Karpas-422 (cell line): ENCODE results near the gene SETD1B. TPM values are rescaled to one million over a fixed set of nuclear protein-coding genes. Genes with fewer than 3 reads are reported as not detected.

Experiments
- DNase-seq: peaks from one replicate; pipeline ENCODE4 v3.0.0-alpha.2; 2015
- H2AFZ ChIP-seq: fragments of 200-600 bp; sonication (generic); 2 replicates; pipeline ENCODE4 v1.6.1; 2014; ENCODE audit warnings: antibody characterized with exemption, low read length, mixed read lengths
- H3K27ac ChIP-seq: fragments of 200-600 bp; sonication (generic); 2 replicates; pipeline ENCODE4 v1.5.1; 2014; ENCODE audit warnings: mild to moderate bottlenecking, low read length, moderate library complexity
- H3K27me3 ChIP-seq: fragments of 200-600 bp; sonication (generic); 2 replicates; pipeline ENCODE4 v1.6.1; 2014; ENCODE audit warnings: low read length, mixed read lengths
- H3K36me3 ChIP-seq: fragments of 200-600 bp; sonication (generic); 2 replicates; pipeline ENCODE4 v1.6.1; 2014; ENCODE audit warnings: low read length, mixed read lengths; ENCODE audit not compliant: insufficient read depth
- H3K4me1 ChIP-seq: fragments of 200-600 bp; sonication (generic); 2 replicates; pipeline ENCODE4 v1.6.1; 2014; ENCODE audit warnings: mild to moderate bottlenecking, low read length, mixed read lengths
- H3K4me2 ChIP-seq: fragments of 200-600 bp; sonication (generic); 2 replicates; pipeline ENCODE4 v1.6.1; 2014; ENCODE audit warnings: low read length, low read depth, mild to moderate bottlenecking; ENCODE audit not compliant: poor library complexity, severe bottlenecking
- H3K4me3 ChIP-seq: fragments of 200-600 bp; sonication (generic); 2 replicates; pipeline ENCODE4 v1.5.1; 2014; ENCODE audit warnings: mild to moderate bottlenecking, antibody characterized with exemption, low read length, mixed read lengths
- H3K79me2 ChIP-seq: fragments of 200-600 bp; sonication (generic); 2 replicates; pipeline ENCODE4 v1.6.1; 2014; ENCODE audit warnings: mild to moderate bottlenecking, low read length, mixed read lengths
- H3K9ac ChIP-seq: fragments of 200-600 bp; sonication (generic); 2 replicates; pipeline ENCODE4 v1.6.0; 2014; ENCODE audit warnings: low read length
- H3K9me2 ChIP-seq: fragments of 200-600 bp; sonication (generic), shearing (Covaris generic); replicated peaks from 2 replicates; pipeline ENCODE4 v1.6.0; 2014; ENCODE audit warnings: mild to moderate bottlenecking, low read length, moderate library complexity; ENCODE audit not compliant: insufficient read depth
- H3K9me3 ChIP-seq: fragments of 300-700, 200-600 bp; sonication (generic); 2 replicates; pipeline ENCODE4 v1.6.1; 2014; ENCODE audit warnings: low read length, mixed read lengths
- H4K20me1 ChIP-seq: fragments of 200-600 bp; sonication (generic); 2 replicates; pipeline ENCODE4 v1.6.1; 2014; ENCODE audit warnings: mild to moderate bottlenecking, antibody characterized with exemption, low read length, low read depth; ENCODE audit not compliant: insufficient read depth
- total RNA-seq: library from RNA; depleted of rRNA; stranded (reverse); fragments of >200 nt; shearing (Covaris generic); gene quantifications from 2 replicates; pipeline ENCODE4 v1.2.3, GENCODE V29; 2014; ENCODE audit warnings: low replicate concordance

Gene SETD1B
- total RNA-seq, 1 experiment from 2014 or later, result 2.1 TPM

- peaks cover 12% of the 10 kb centered on the region for H4K20me1 ChIP-seq
- no peak overlapping the region for H2AFZ ChIP-seq
- H3K27ac ChIP-seq, result peak overlapping the region; percentile 95
- H3K27me3 ChIP-seq, result no peaks in the 10 kb centered on the region; the same call in 1 of the 2 replicates
- no peaks in the 10 kb centered on the region for H3K36me3 ChIP-seq
- no peaks in the 10 kb centered on the region for H3K9me3 ChIP-seq
- peak; percentile 65 for DNase-seq
- no peaks in the 10 kb centered on the region for H3K9me2 ChIP-seq
- H3K4me3 ChIP-seq, result peak overlapping the region; percentile 68
- peak overlapping the region; percentile 82 for H3K9ac ChIP-seq
- no peaks in the 10 kb centered on the region for H3K79me2 ChIP-seq
- H3K4me1 ChIP-seq, result peaks cover 71% of the 10 kb centered on the region
- H3K4me2 ChIP-seq, result peak overlapping the region; percentile 90
Observed at GRCh38 chr12:121801595-121802484, 2.0 kb upstream of the SETD1B start.

GRCh38 chr12:121802485-121802842 is 1.3 kb upstream of the SETD1B start:
- H3K4me2 ChIP-seq, result peak overlapping the region; percentile 90
- H3K9me3 ChIP-seq, result no peaks in the 10 kb centered on the region
- no peak for DNase-seq
- peak overlapping the region; percentile 95 for H3K27ac ChIP-seq
- peak overlapping the region; percentile 82 for H3K9ac ChIP-seq
- no peaks in the 10 kb centered on the region for H3K9me2 ChIP-seq
- no peak overlapping the region for H2AFZ ChIP-seq
- no peaks in the 10 kb centered on the region for H3K79me2 ChIP-seq
- no peaks in the 10 kb centered on the region for H3K36me3 ChIP-seq
- H3K4me1 ChIP-seq, result peaks cover 77% of the 10 kb centered on the region
- no peaks in the 10 kb centered on the region; the same call in 1 of the 2 replicates for H3K27me3 ChIP-seq
- peak overlapping the region; percentile 68 for H3K4me3 ChIP-seq
- peaks cover 15% of the 10 kb centered on the region for H4K20me1 ChIP-seq

- Histone ChIP-seq H3K9ac (peak overlapping the region; percentile 82), H3K36me3 (no peaks in the 10 kb centered on the region), H3K4me3 (peak overlapping the region; percentile 68), H3K79me2 (no peaks in the 10 kb centered on the region), H3K4me1 (peaks cover 83% of the 10 kb centered on the region), H3K4me2 (peak overlapping the region; percentile 90), H3K27ac (peak overlapping the region; percentile 95), H3K9me3 (no peaks in the 10 kb centered on the region), H3K27me3 (no peaks in the 10 kb centered on the region; the same call in 1 of the 2 replicates), H2AFZ (peak overlapping the region; percentile 39), H4K20me1 (peaks cover 18% of the 10 kb centered on the region), H3K9me2 (no peaks in the 10 kb centered on the region)
- peak; percentile 97 for DNase-seq
Observed at GRCh38 chr12:121802843-121803698, 738 bp upstream of the SETD1B start.

- Histone ChIP-seq H3K36me3 (no peaks in the 10 kb centered on the region), H3K4me3 (peak overlapping the region; percentile 68), H3K79me2 (no peaks in the 10 kb centered on the region), H3K27ac (no peak overlapping the region), H3K4me1 (peaks cover 81% of the 10 kb centered on the region), H4K20me1 (peaks cover 27% of the 10 kb centered on the region), H3K9me3 (no peaks in the 10 kb centered on the region), H3K9me2 (no peaks in the 10 kb centered on the region), H3K4me2 (peak overlapping the region; percentile 86), H3K27me3 (no peaks in the 10 kb centered on the region; the same call in 1 of the 2 replicates), H3K9ac (peak overlapping the region; percentile 82), H2AFZ (no peak overlapping the region)
- peak; percentile 55 for DNase-seq
Observed at GRCh38 chr12:121804417-121805111, 755 bp downstream of the SETD1B start.

- Histone ChIP-seq H3K9ac (peak overlapping the region; percentile 82), H3K79me2 (no peaks in the 10 kb centered on the region), H3K27ac (no peak overlapping the region), H3K4me2 (peak overlapping the region; percentile 86), H3K9me2 (no peaks in the 10 kb centered on the region), H3K27me3 (no peaks in the 10 kb centered on the region; the same call in 1 of the 2 replicates), H3K4me1 (peaks cover 73% of the 10 kb centered on the region), H4K20me1 (peaks cover 29% of the 10 kb centered on the region), H3K36me3 (no peaks in the 10 kb centered on the region), H3K9me3 (no peaks in the 10 kb centered on the region), H2AFZ (no peak overlapping the region), H3K4me3 (peak overlapping the region; percentile 68)
- DNase-seq, result peak; percentile 45
Observed at GRCh38 chr12:121805171-121806008, 1.6 kb downstream of the SETD1B start.

- peaks cover 68% of the 10 kb centered on the region for H3K4me1 ChIP-seq
- H3K9me2 ChIP-seq, result no peaks in the 10 kb centered on the region
- peaks cover 36% of the 10 kb centered on the region for H4K20me1 ChIP-seq
- H3K79me2 ChIP-seq, result no peaks in the 10 kb centered on the region
- peak overlapping the region; percentile 34; the same call in 1 of the 2 replicates for H3K4me3 ChIP-seq
- H3K27me3 ChIP-seq, result no peaks in the 10 kb centered on the region; the same call in 1 of the 2 replicates
- no peak overlapping the region for H3K9ac ChIP-seq
- H3K4me2 ChIP-seq, result peak overlapping the region; percentile 86
- no peaks in the 10 kb centered on the region for H3K9me3 ChIP-seq
- H3K27ac ChIP-seq, result no peak overlapping the region
- H3K36me3 ChIP-seq, result no peaks in the 10 kb centered on the region
- peak; percentile 62 for DNase-seq
- no peak overlapping the region for H2AFZ ChIP-seq
Observed at GRCh38 chr12:121806009-121806545, 2.3 kb downstream of the SETD1B start.
